NCI-H2227 treated with DMSO at 0.1 percent for 48 hours (cell line): ENCODE data around the gene DLEC1.

Experiments
- DNase-seq: peaks from one replicate; lab custom pipeline; 2025; lab: John Stamatoyannopoulos, UW

DLEC1 gene

GRCh38 chr3:38000965-38001455, 38.0 kb upstream of the DLEC1 start:
- no peak for DNase-seq

- DNase-seq, result no peak
Observed at GRCh38 chr3:38001456-38002081, 37.4 kb upstream of the DLEC1 start.

- no peak for DNase-seq
Observed at GRCh38 chr3:38002291-38002876, 36.6 kb upstream of the DLEC1 start.

- no peak for DNase-seq
Observed at GRCh38 chr3:38002940-38003339, 36.1 kb upstream of the DLEC1 start.

- no peak for DNase-seq
Observed at GRCh38 chr3:38003371-38003816, 35.6 kb upstream of the DLEC1 start.

- no peak for DNase-seq
Observed at GRCh38 chr3:38003817-38004414, 35.1 kb upstream of the DLEC1 start.

GRCh38 chr3:38004415-38005075, 34.5 kb upstream of the DLEC1 start:
- DNase-seq, result peak; percentile 1

GRCh38 chr3:38005076-38006020, 33.7 kb upstream of the DLEC1 start:
- no peak for DNase-seq

GRCh38 chr3:38006031-38006430, 33.0 kb upstream of the DLEC1 start:
- DNase-seq, result no peak

- no peak for DNase-seq
Observed at GRCh38 chr3:38006445-38006995, 32.5 kb upstream of the DLEC1 start.

- DNase-seq, result no peak
Observed at GRCh38 chr3:38007754-38008090, 31.3 kb upstream of the DLEC1 start.

- DNase-seq, result no peak
Observed at GRCh38 chr3:38008191-38008701, 30.8 kb upstream of the DLEC1 start.

GRCh38 chr3:38008971-38009580, 29.9 kb upstream of the DLEC1 start:
- DNase-seq, result no peak

GRCh38 chr3:38009807-38010591, 29.0 kb upstream of the DLEC1 start:
- no peak for DNase-seq

GRCh38 chr3:38011111-38011510, 27.9 kb upstream of the DLEC1 start:
- no peak for DNase-seq

GRCh38 chr3:38015485-38015884, 23.5 kb upstream of the DLEC1 start:
- no peak for DNase-seq

- no peak for DNase-seq
Observed at GRCh38 chr3:38015984-38016383, 23.0 kb upstream of the DLEC1 start.

- no peak for DNase-seq
Observed at GRCh38 chr3:38016410-38016809, 22.6 kb upstream of the DLEC1 start.

- DNase-seq, result no peak
Observed at GRCh38 chr3:38016847-38017444, 22.1 kb upstream of the DLEC1 start.
